Hepatocyte (in vitro differentiated cells): Measurements from ENCODE around the gene ANO4. TPM values are rescaled to one million over a fixed set of nuclear protein-coding genes. Genes with fewer than 3 reads are reported as not detected.

ENCODE experiments used
- DNase-seq: peaks from one replicate; pipeline ENCODE4 v3.0.0-alpha.2; 2016; ENCODE audit warnings: low spot score
- H2AFZ ChIP-seq: fragments of 200-600 bp; sonication (generic); 2 replicates; pipeline ENCODE4 v1.6.0; 2016; ENCODE audit warnings: antibody characterized with exemption, mild to moderate bottlenecking
- H3K27ac ChIP-seq: fragments of 200-600 bp; sonication (generic); 2 replicates; pipeline ENCODE4 v1.5.1; 2016; ENCODE audit warnings: mild to moderate bottlenecking
- H3K27me3 ChIP-seq: fragments of 200-600 bp; sonication (generic); 2 replicates; pipeline ENCODE4 v1.6.1; 2016
- H3K36me3 ChIP-seq: fragments of 200-600 bp; sonication (generic); replicated peaks from 2 replicates; pipeline ENCODE4 v1.5.1; 2016; ENCODE audit warnings: low read depth; ENCODE audit not compliant: insufficient read depth
- H3K4me1 ChIP-seq: fragments of 200-600 bp; sonication (generic); 2 replicates; pipeline ENCODE4 v1.5.1; 2016; ENCODE audit warnings: mild to moderate bottlenecking, moderate library complexity; ENCODE audit not compliant: insufficient read depth
- H3K4me2 ChIP-seq: fragments of 200-600 bp; sonication (generic); 2 replicates; pipeline ENCODE4 v1.6.0; 2016
- H3K4me3 ChIP-seq: fragments of 200-600 bp; sonication (generic); 2 replicates; pipeline ENCODE4 v1.5.1; 2016; ENCODE audit warnings: mild to moderate bottlenecking
- H3K79me2 ChIP-seq: fragments of 200-600 bp; sonication (generic); 2 replicates; pipeline ENCODE4 v1.6.0; 2017; ENCODE audit warnings: mild to moderate bottlenecking
- H3K9me2 ChIP-seq: fragments of 200-600 bp; sonication (generic); replicated peaks from 2 replicates; pipeline ENCODE4 v1.6.0; 2017; ENCODE audit warnings: mild to moderate bottlenecking; ENCODE audit not compliant: insufficient read depth
- H3K9me3 ChIP-seq: fragments of 200-600 bp; sonication (generic); 2 replicates; pipeline ENCODE4 v1.5.1; 2016; ENCODE audit warnings: low read depth, mild to moderate bottlenecking
- H4K20me1 ChIP-seq: fragments of 200-600 bp; sonication (generic); 2 replicates; pipeline ENCODE4 v1.6.0; 2016; ENCODE audit warnings: mild to moderate bottlenecking; ENCODE audit not compliant: insufficient read depth, poor library complexity, severe bottlenecking
- EZH2 ChIP-seq: fragments of 200-600 bp; sonication (generic); IDR thresholded peaks from 2 replicates; pipeline ENCODE4 v1.6.1; 2016; ENCODE audit warnings: antibody characterized with exemption, mild to moderate bottlenecking, borderline replicate concordance
- EZH2phosphoT487 ChIP-seq: fragments of 200-600 bp; sonication (generic); IDR thresholded peaks from one replicate; pipeline ENCODE4 v1.6.1; 2018; ENCODE audit warnings: antibody characterized with exemption, mild to moderate bottlenecking, low read depth, moderate library complexity; ENCODE audit not compliant: unreplicated experiment, severe bottlenecking
- WGBS: methylation state at CpG from one replicate; pipeline ENCODE4 v1.1.6; 2016; ENCODE audit warnings: low lambda C conversion rate; ENCODE audit errors: missing lambda C conversion rate; 5-methylcytosine and 5-hydroxymethylcytosine counted together
- polyA plus RNA-seq: library from polyadenylated mRNA; unstranded; fragments of >200 nt; fragmentation: Nextera tagmentation; extraction: Ambion mirVana; gene quantifications from 2 replicates; pipeline ENCODE4 v1.2.1, GENCODE V29; 2016
- total RNA-seq: library from RNA; depleted of rRNA; stranded (reverse); fragments of >200 nt; gene quantifications from 2 replicates; pipeline ENCODE4 v1.2.3, GENCODE V29; 2014
- TF ChIP-seq, protein P1 (sequence below): fragments of 200-600 bp; sonication (generic); IDR thresholded peaks from 2 replicates; pipeline ENCODE4 v1.5.1; 2016; ENCODE audit warnings: antibody characterized with exemption, mild to moderate bottlenecking; ENCODE audit not compliant: poor library complexity

The ANO4 gene
- total and polyA plus RNA-seq, 2 experiments from 2014 or later: 1.6 to 2.3 TPM

- Histone ChIP-seq H3K27me3 (no peaks in the 10 kb centered on the region), H3K4me3 (no peak overlapping the region), H3K36me3 (no peaks in the 10 kb centered on the region), H3K4me2 (no peak overlapping the region), H3K4me1 (no peaks in the 10 kb centered on the region), H4K20me1 (no peaks in the 10 kb centered on the region), H3K9me3 (no peaks in the 10 kb centered on the region), H3K27ac (no peak overlapping the region), H3K9me2 (no peaks in the 10 kb centered on the region), H2AFZ (no peak overlapping the region), H3K79me2 (no peaks in the 10 kb centered on the region)
- DNase-seq: no peak
- 92% methylated on average over 2 of the region's 2 CpGs for WGBS
- TF ChIP-seq, protein P1, sequence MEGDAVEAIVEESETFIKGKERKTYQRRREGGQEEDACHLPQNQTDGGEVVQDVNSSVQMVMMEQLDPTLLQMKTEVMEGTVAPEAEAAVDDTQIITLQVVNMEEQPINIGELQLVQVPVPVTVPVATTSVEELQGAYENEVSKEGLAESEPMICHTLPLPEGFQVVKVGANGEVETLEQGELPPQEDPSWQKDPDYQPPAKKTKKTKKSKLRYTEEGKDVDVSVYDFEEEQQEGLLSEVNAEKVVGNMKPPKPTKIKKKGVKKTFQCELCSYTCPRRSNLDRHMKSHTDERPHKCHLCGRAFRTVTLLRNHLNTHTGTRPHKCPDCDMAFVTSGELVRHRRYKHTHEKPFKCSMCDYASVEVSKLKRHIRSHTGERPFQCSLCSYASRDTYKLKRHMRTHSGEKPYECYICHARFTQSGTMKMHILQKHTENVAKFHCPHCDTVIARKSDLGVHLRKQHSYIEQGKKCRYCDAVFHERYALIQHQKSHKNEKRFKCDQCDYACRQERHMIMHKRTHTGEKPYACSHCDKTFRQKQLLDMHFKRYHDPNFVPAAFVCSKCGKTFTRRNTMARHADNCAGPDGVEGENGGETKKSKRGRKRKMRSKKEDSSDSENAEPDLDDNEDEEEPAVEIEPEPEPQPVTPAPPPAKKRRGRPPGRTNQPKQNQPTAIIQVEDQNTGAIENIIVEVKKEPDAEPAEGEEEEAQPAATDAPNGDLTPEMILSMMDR: no peak
- TF ChIP-seq EZH2 (no peak), EZH2phosphoT487 (no peak)
Measured at GRCh38 chr12:100900808-100901207, 106.2 kb downstream of the ANO4 start.

- H3K27me3 ChIP-seq: no peaks in the 10 kb centered on the region
- no peaks in the 10 kb centered on the region for H3K79me2 ChIP-seq
- TF ChIP-seq EZH2: no peak
- TF ChIP-seq EZH2phosphoT487: no peak
- TF ChIP-seq, protein P1: no peak
Measured at GRCh38 chr12:100901266-100901665, 106.7 kb downstream of the ANO4 start.

DNA sequence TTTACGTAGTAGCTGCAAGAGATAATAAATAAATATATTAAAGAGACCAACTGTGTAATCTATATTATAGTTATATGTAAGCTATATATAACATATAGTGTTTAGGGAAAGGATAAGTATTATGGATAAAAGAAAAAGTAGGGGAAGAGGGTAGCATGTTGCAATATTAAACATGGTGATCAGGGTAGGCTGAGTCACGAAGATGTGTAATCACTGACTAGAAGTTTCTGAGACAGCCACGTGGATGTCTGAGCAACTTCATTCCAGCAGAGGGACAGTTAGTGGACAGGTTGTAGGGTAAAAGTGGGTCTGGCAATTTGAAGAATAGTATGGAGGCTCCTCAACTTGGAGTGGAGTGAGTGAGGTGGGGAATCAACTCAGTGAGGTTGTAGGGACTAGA is 109.7 kb downstream of the ANO4 start:
- Histone ChIP-seq H4K20me1 (no peaks in the 10 kb centered on the region), H3K4me1 (no peaks in the 10 kb centered on the region), H3K36me3 (no peaks in the 10 kb centered on the region), H3K4me3 (no peak overlapping the region), H3K27me3 (no peaks in the 10 kb centered on the region), H3K4me2 (no peak overlapping the region), H3K79me2 (no peaks in the 10 kb centered on the region), H3K9me2 (no peaks in the 10 kb centered on the region), H2AFZ (no peak overlapping the region), H3K27ac (no peak overlapping the region), H3K9me3 (no peaks in the 10 kb centered on the region)
- no peak for DNase-seq
- 61% methylated on average over 3 of the region's 3 CpGs for WGBS
- TF ChIP-seq EZH2phosphoT487: no peak
- TF ChIP-seq, protein P1: no peak

More at GRCh38 chr12:100901266-100901665, 106.7 kb downstream of the ANO4 start:
- Histone ChIP-seq H3K4me3 (no peak overlapping the region), H3K4me2 (no peak overlapping the region), H3K36me3 (no peaks in the 10 kb centered on the region), H3K9me3 (no peaks in the 10 kb centered on the region), H3K4me1 (no peaks in the 10 kb centered on the region), H3K9me2 (no peaks in the 10 kb centered on the region), H4K20me1 (no peaks in the 10 kb centered on the region), H2AFZ (no peak overlapping the region), H3K27ac (no peak overlapping the region)
- DNase-seq: no peak
- 85% methylated on average over 1 of the region's 1 CpG for WGBS

GRCh38 chr12:100908501-100908900 is 113.9 kb downstream of the ANO4 start:
- Histone ChIP-seq H3K9me3 (no peaks in the 10 kb centered on the region), H4K20me1 (no peaks in the 10 kb centered on the region), H3K79me2 (no peaks in the 10 kb centered on the region), H3K4me3 (no peak overlapping the region), H3K4me1 (no peaks in the 10 kb centered on the region), H3K27ac (no peak overlapping the region), H3K27me3 (no peaks in the 10 kb centered on the region), H2AFZ (no peak overlapping the region), H3K4me2 (no peak overlapping the region), H3K36me3 (no peaks in the 10 kb centered on the region), H3K9me2 (no peaks in the 10 kb centered on the region)
- DNase-seq: no peak
- 80% methylated on average over 2 of the region's 2 CpGs for WGBS
- TF ChIP-seq EZH2: no peak
